ENCODE results near the gene GP9.

GRCh38 chr3:129032716-129033115 lies 27.9 kb upstream of the GP9 start:
- TF ChIP-seq ZNF347 (CRISPR knock-in tag; IDR thresholded peaks at IDR 0.05; ENCODE audit: low read depth), result no peak
- TF ChIP-seq E2F1 (CRISPR knock-in tag; IDR thresholded peaks at IDR 0.05), result no peak
- TF ChIP-seq ATF3 (IDR thresholded peaks at IDR 0.05), result no peak
- no peak for TF ChIP-seq ATF3 (CRISPR knock-in tag; conservative IDR thresholded peaks at IDR 0.05)
- TF ChIP-seq FOXA3 (CRISPR knock-in tag; conservative IDR thresholded peaks at IDR 0.05 in 1 of 2, IDR thresholded peaks at IDR 0.05 in 1 of 2), result no peak
- no peak for TF ChIP-seq LCOR (CRISPR knock-in tag; IDR thresholded peaks at IDR 0.05)
- TF ChIP-seq SIN3B (IDR thresholded peaks at IDR 0.05; ENCODE audit: low read depth), result no peak
- TF ChIP-seq HDGF (IDR thresholded peaks at IDR 0.05), result no peak
- TF ChIP-seq EP300 (IDR thresholded peaks at IDR 0.05; ENCODE audit: low read length), result no peak
- TF ChIP-seq ZNF354B (CRISPR knock-in tag; IDR thresholded peaks at IDR 0.05), result no peak
- TF ChIP-seq CXXC5 (CRISPR knock-in tag; IDR thresholded peaks at IDR 0.05), result no peak
- no peak for TF ChIP-seq SREBF1 (IDR thresholded peaks at IDR 0.05; ENCODE audit: borderline replicate concordance, low read depth, low read length)
